T-helper 1 cell (primary cell): ENCODE data around the gene TRAPPC10.
"Not testable (repeated sequence)": the region's sequence is repeated elsewhere in the genome, so short reads cannot be mapped to it uniquely, and the experiment has no call there.

ENCODE experiments used
- DNase-seq, 5 donors: peaks; one replicate each; pipeline ENCODE4 v3.0.0-alpha.2; 2012 to 2020

The TRAPPC10 gene

DNA sequence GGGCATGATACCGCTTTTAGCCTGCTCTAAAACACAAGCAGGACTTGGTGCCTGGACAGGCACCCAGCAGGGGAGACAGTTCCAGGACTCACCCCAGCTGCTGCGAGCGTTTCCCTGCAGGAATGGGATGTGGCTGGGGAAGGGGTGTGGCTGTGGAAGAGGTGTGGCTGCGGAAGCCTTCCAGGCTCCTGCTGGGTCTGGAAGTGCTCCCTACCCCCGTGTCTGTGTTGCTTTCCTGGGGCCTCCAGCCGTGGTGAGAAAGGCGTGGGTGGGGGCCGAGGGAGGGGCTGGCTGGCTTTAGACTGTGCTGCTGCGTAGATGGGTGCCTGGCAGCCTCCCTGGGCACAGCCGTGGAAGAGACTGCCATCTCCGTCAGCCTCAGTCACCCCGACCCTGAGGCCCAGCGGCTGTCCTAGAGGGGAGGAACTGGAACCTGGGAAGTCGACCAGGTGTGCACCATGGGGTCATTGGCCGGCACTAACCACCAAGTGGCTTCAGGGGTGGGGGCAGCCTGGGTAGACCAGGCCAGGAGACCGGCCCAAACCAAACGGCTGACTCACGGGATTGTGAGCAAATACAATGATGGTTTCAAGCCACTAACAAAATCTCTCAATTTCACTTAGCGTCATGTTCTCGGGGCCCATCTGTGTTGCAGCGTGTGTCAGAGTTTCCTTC lies 141.2 kb downstream of the TRAPPC10 start:
- not testable (repeated sequence) for DNase-seq

DNA sequence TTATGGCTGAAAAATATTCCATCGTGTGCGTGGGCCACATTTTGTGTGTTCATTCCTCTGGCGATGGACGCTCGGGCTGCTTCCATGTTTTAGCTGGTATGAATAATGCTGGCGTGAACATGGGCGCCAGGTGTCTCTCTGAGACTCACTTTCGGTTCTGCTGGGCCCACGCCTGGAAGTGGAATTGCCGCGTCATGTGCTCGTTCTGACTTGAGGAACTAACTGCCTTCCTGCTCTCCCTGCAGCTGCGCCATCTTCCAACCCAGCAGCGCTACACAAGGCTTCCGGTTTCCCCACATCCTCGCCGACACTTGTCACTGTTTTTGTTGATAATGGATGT lies 141.8 kb downstream of the TRAPPC10 start:
- peak in 3 of 5 donors; percentile 6 to 12 (median 11) for DNase-seq

- not testable (repeated sequence) for DNase-seq
These were observed 142.7 kb downstream of the TRAPPC10 start for GRCh38 chr21:44154816-44155230.

DNA sequence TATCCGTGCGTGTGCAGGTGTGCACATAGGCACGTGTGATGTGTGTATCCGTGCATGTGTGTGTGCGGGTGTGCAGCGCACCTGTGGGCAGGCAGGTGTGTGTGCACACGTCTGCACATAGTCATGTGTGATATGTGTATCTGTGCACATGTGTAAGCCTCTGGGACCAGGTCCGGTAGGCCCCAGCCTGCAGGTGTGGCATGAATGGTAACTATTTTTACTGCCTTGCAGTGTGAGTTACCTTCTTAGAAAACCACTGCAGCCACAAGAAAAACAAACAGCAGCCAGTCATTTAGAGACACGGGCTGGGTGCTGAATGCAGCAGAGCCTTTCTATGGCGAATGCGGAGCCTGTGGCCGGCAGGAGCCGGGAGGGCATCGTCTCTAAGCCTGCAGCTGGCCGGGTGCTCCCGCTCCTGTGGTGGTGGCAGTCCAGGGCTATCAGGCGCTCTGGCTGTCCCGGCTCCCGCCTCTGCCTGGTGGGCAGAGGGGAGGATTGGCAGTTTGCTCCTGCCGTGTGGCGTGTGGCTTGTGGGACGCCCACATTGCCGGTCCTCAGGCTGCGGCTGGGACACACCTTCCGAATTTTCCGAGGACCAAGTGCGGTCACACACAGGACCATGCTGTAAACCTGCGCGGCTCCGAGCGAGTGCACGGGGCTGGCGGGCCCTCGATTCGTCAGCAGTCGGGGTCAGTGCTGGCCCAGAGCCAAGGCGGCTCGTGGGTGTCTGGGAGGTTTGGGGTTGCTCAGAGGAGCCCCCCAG lies 143.3 kb downstream of the TRAPPC10 start:
- DNase-seq: peak in 1 of 5 donors; percentile 51

- DNase-seq: not testable (repeated sequence)
These were observed 143.9 kb downstream of the TRAPPC10 start for GRCh38 chr21:44155994-44156380.
